ENCODE data around the gene SOCS7.

GRCh38 chr17:38436386-38436785 is 84.7 kb downstream of the SOCS7 start:
- TF ChIP-seq CTCF (IDR thresholded peaks at IDR 0.05) (no peak), POLR2AphosphoS5 (IDR thresholded peaks at IDR 0.05) (no peak), EP300 (IDR thresholded peaks at IDR 0.05; ENCODE audit: low read depth) (no peak), POLR2A (IDR thresholded peaks at IDR 0.05) (no peak)

Measured in transverse colon (tissue), 4 donors.